Suprapubic skin (tissue), 3 donors: ENCODE measurements around the gene MAPK13.

Experiments
- POLR2AphosphoS5 ChIP-seq, 3 donors: sonication (generic); formaldehyde crosslinking; IDR thresholded peaks; one replicate each; pipeline ENCODE4 v1.6.1; 2017; ENCODE audit warnings: antibody characterized with exemption in 3 of 3
- TF ChIP-seq, protein P1 (sequence below), 2 donors: fragments of 200-600 bp in 1 of 2; fragments of 450-650 bp in 1 of 2; sonication (generic) in 1 of 2; IDR thresholded peaks; one replicate each; pipeline ENCODE4 v1.5.1; 2016 to 2019; ENCODE audit warnings: antibody characterized with exemption in 2 of 2, mild to moderate bottlenecking in 1 of 2, moderate library complexity in 1 of 2

DNA sequence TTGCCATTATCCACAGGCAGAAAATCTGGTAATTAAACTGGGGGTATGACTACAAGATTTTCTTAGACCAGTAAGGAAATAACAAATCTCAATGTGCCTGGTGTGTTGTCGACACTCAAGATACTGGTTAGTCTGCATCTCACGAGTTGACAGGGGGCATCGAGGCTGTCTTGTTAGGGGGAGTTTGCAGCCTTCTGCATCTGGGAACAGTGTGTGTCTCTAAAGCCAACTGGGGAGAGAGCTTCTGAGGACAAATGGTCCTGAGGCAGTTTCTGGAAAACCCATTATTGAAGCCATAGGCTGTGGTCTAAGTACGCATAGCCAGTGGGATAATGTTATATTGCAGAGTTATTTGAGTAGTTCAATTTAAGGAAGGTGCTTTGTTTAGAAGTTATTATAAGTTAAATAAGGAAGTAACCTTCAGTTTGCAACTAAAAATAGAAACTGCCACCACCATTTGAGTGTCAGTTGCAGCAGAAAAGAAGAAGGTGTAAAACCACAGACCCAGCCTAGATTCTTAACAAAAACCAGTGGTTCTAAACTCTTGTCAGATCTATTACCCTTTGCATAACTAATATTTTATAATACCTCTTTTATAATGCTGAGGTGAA, 15.4 kb upstream of the MAPK13 start:
- TF ChIP-seq POLR2AphosphoS5 (IDR thresholded peaks at IDR 0.05) = no peak
- TF ChIP-seq, protein P1, sequence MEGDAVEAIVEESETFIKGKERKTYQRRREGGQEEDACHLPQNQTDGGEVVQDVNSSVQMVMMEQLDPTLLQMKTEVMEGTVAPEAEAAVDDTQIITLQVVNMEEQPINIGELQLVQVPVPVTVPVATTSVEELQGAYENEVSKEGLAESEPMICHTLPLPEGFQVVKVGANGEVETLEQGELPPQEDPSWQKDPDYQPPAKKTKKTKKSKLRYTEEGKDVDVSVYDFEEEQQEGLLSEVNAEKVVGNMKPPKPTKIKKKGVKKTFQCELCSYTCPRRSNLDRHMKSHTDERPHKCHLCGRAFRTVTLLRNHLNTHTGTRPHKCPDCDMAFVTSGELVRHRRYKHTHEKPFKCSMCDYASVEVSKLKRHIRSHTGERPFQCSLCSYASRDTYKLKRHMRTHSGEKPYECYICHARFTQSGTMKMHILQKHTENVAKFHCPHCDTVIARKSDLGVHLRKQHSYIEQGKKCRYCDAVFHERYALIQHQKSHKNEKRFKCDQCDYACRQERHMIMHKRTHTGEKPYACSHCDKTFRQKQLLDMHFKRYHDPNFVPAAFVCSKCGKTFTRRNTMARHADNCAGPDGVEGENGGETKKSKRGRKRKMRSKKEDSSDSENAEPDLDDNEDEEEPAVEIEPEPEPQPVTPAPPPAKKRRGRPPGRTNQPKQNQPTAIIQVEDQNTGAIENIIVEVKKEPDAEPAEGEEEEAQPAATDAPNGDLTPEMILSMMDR (IDR thresholded peaks at IDR 0.05) = no peak
